Measurements from ENCODE around the gene NDUFS2.
A peak's percentile ranks its signal among the peaks of the same experiment; 100 is the strongest.

DNA sequence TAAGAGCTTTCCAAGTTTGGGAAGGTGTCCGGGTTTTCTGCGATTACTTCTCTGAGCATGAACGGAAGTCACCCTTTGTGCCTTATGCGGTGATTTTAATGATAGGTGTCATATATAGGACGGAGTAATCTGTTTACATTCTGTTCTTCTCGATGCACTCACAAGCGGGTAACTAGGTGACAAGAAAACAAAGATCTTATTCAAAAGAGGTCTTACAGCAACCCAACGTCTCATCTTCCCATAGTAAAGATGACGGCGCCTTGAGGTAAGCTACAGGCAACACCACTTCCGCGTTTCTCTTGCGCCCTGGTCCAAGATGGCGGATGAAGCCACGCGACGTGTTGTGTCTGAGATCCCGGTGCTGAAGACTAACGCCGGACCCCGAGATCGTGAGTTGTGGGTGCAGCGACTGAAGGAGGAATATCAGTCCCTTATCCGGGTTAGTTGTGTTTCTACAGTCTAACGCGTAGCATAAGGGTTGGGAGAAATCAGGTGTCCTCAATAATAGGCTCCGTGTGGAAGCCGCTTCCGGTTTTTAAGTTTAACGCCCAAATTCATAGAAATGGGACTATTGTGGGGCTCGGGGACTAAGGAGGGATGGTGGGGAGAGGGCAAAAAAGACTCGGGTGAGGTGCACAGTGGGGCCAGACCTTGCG, 48.4 kb upstream of the NDUFS2 start, which contains the start of gene UFC1:
- TF ChIP-seq POLR2AphosphoS5 (IDR thresholded peaks at IDR 0.05; ENCODE audit: borderline replicate concordance, low read depth, low read length) (peak; percentile 79), EZH2 (IDR thresholded peaks at IDR 0.05) (no peak)

All from SK-N-MC (cell line).